Neural cell (in vitro differentiated cells): ENCODE measurements around the gene VSIG10L. TPM values are rescaled to one million over a fixed set of nuclear protein-coding genes. Genes with fewer than 3 reads are reported as not detected.

Experiments used
- H2AFZ ChIP-seq: fragments of 200-600, 300-800 bp; sonication (generic), shearing (Covaris generic); 2 replicates; pipeline ENCODE4 v1.6.0; 2014; ENCODE audit warnings: low read depth, mild to moderate bottlenecking, antibody characterized with exemption, low read length, moderate library complexity
- H3F3A ChIP-seq: fragments of 200-600 bp; shearing (Covaris generic); 2 replicates; pipeline ENCODE4 v1.6.1; 2016; ENCODE audit warnings: mild to moderate bottlenecking, moderate library complexity, mixed read lengths, antibody characterized with exemption, low read length; ENCODE audit not compliant: insufficient read depth, poor library complexity, severe bottlenecking
- H3K27ac ChIP-seq: fragments of 200-600, 300-800 bp; sonication (generic), shearing (Covaris generic); 2 replicates; pipeline ENCODE4 v1.5.1; 2014; ENCODE audit warnings: mild to moderate bottlenecking, low read length, moderate library complexity
- H3K27me3 ChIP-seq: fragments of 300-800, 200-600 bp; sonication (generic), shearing (Covaris generic); 2 replicates; pipeline ENCODE4 v1.6.0; 2014; ENCODE audit warnings: mild to moderate bottlenecking, low read depth, low read length, moderate library complexity; ENCODE audit not compliant: insufficient read depth
- H3K36me3 ChIP-seq: fragments of 300-800, 200-600 bp; sonication (generic), shearing (Covaris generic); 2 replicates; pipeline ENCODE4 v1.5.1; 2014; ENCODE audit warnings: mild to moderate bottlenecking, antibody characterized with exemption, low read length, moderate library complexity; ENCODE audit not compliant: insufficient read depth
- H3K4me2 ChIP-seq: fragments of 300-800, 200-600 bp; sonication (generic), shearing (Covaris generic); 2 replicates; pipeline ENCODE4 v1.6.0; 2014; ENCODE audit warnings: mild to moderate bottlenecking, low read length
- H3K4me3 ChIP-seq: fragments of 300-800, 200-600 bp; sonication (generic), shearing (Covaris generic); 2 replicates; pipeline ENCODE4 v1.5.1; 2014; ENCODE audit warnings: mild to moderate bottlenecking, low read length, moderate library complexity
- H3K79me2 ChIP-seq: fragments of 200-600 bp; shearing (Covaris generic); replicated peaks from 2 replicates; pipeline ENCODE4 v1.6.0; 2014; ENCODE audit warnings: mild to moderate bottlenecking, low read length, moderate library complexity; ENCODE audit not compliant: insufficient read depth
- H3K9ac ChIP-seq: fragments of 300-800, 200-600 bp; sonication (generic), shearing (Covaris generic); 2 replicates; pipeline ENCODE4 v1.6.1; 2016; ENCODE audit warnings: mild to moderate bottlenecking, low read length, mixed read lengths
- H3K9me2 ChIP-seq: fragments of 200-600 bp; shearing (Covaris generic); 2 replicates; pipeline ENCODE4 v1.6.1; 2016; ENCODE audit warnings: mild to moderate bottlenecking, low read length, mixed read lengths; ENCODE audit not compliant: insufficient read depth
- H3K9me3 ChIP-seq: fragments of 200-600, 300-800 bp; sonication (generic), shearing (Covaris generic); 2 replicates; pipeline ENCODE4 v1.6.1; 2016; ENCODE audit warnings: mild to moderate bottlenecking, mixed run types, low read length, moderate library complexity, mixed read lengths
- H4K20me1 ChIP-seq: fragments of 200-600 bp; shearing (Covaris generic); 2 replicates; pipeline ENCODE4 v1.6.1; 2016; ENCODE audit warnings: mild to moderate bottlenecking, mixed run types; ENCODE audit not compliant: insufficient read depth
- CTCF ChIP-seq: fragments of 450-650 bp; IDR thresholded peaks from 2 replicates; pipeline ENCODE4 v1.5.1; 2014; ENCODE audit warnings: antibody characterized with exemption, mild to moderate bottlenecking, moderate library complexity; ENCODE audit not compliant: poor library complexity, severe bottlenecking
- EP300 ChIP-seq: fragments of 450-650 bp; conservative IDR thresholded peaks from 2 replicates; pipeline ENCODE4 v1.6.1; 2014; ENCODE audit warnings: antibody characterized with exemption, mild to moderate bottlenecking, moderate library complexity; ENCODE audit not compliant: poor library complexity, severe bottlenecking
- EZH2 ChIP-seq: fragments of 200-600, 300-800 bp; shearing (Covaris generic), sonication (generic); IDR thresholded peaks from 2 replicates; pipeline ENCODE4 v1.6.1; 2014; ENCODE audit warnings: antibody characterized with exemption, low read length, borderline replicate concordance, mild to moderate bottlenecking; ENCODE audit not compliant: insufficient read depth, poor library complexity, severe bottlenecking
- MXI1 ChIP-seq: fragments of 450-650 bp; conservative IDR thresholded peaks from 2 replicates; pipeline ENCODE4 v1.6.1; 2014; ENCODE audit warnings: antibody characterized with exemption, mild to moderate bottlenecking; ENCODE audit not compliant: poor library complexity, severe bottlenecking
- POLR2AphosphoS5 ChIP-seq: IDR thresholded peaks from 2 replicates; pipeline ENCODE4 v1.6.1; 2012
- RAD21 ChIP-seq: fragments of 450-650 bp; conservative IDR thresholded peaks from 2 replicates; pipeline ENCODE4 v1.6.1; 2014; ENCODE audit warnings: antibody characterized with exemption, mild to moderate bottlenecking, moderate library complexity
- REST ChIP-seq: IDR thresholded peaks from 2 replicates; pipeline ENCODE4 v1.6.1; 2012; ENCODE audit warnings: borderline replicate concordance
- SMC3 ChIP-seq: fragments of 450-650 bp; conservative IDR thresholded peaks from 2 replicates; pipeline ENCODE4 v1.6.1; 2014; ENCODE audit warnings: antibody characterized with exemption, mild to moderate bottlenecking, moderate library complexity; ENCODE audit not compliant: poor library complexity
- TAF1 ChIP-seq: IDR thresholded peaks from 2 replicates; pipeline ENCODE4 v1.6.1; 2012; ENCODE audit warnings: low read depth
- polyA plus RNA-seq: library from polyadenylated mRNA; depleted of rRNA; stranded (reverse); fragments of >200 nt; gene quantifications from 2 replicates; pipeline ENCODE4 v1.2.3, GENCODE V29; 2014

The VSIG10L gene
- polyA plus RNA-seq, 1 donor from 2014 or later = 2.3 TPM

- H4K20me1 ChIP-seq = no peaks in the 10 kb centered on the region
- H3K4me2 ChIP-seq = peak overlapping the region; percentile 98
- no peaks in the 10 kb centered on the region for H3K36me3 ChIP-seq
- no peaks in the 10 kb centered on the region for H3K27me3 ChIP-seq
- peak overlapping the region; percentile 93 for H2AFZ ChIP-seq
- H3K27ac ChIP-seq = peak overlapping the region; percentile 66
- H3K79me2 ChIP-seq = no peaks in the 10 kb centered on the region
- TF ChIP-seq CTCF (no peak), TAF1 (peak; percentile 6), MXI1 (no peak), EZH2 (no peak), POLR2AphosphoS5 (peak; percentile 59), REST (no peak), RAD21 (no peak), SMC3 (no peak)
- H3K9ac ChIP-seq = peak overlapping the region; percentile 83
- H3F3A ChIP-seq = peaks cover 5% of the 10 kb centered on the region
- peak overlapping the region; percentile 85 for H3K4me3 ChIP-seq
- no peaks in the 10 kb centered on the region for H3K9me3 ChIP-seq
- no peaks in the 10 kb centered on the region for H3K9me2 ChIP-seq
Measured at GRCh38 chr19:51367255-51367564, 25.3 kb upstream of the VSIG10L start.

DNA sequence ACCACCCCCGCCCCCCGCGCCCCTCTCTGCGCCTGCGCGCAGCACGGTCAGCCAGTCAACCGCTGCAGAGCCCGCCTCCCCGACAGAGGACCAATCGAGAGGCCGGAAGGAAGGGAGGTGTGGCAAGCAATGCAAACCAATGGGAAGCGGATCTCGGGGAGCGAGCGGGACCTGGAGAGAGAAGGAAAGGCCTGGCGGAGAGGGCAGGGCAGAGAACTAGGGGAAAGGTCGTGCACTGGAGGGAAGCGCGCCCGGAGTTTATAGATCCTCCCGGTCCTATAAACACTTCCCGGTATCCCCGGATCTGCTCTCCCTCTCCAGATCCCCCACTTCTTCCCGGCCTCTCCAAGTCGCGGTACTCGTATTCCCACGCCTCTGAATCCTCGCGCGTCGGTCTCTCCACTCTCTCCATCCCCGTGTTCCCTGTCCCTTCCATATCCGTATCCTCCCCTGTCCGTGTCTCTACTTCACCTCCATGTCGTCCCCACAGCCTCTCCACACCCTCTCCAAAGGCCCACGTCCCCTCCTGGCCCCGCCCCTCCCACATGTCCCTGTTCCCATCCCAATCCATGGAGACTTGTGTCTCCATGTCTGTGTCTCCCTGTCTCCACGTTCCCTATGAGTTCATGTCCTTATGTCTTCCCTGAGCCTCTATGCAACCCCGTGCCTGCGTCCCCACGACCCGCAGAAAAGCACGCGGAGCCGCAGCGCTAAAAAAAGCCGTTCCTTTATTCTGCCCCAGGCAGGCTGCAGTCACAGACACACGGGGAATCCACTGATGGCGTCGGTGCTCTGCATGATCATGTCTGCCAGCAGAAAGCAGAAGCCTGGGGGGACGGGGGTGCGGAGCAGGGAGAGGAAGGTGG lies 24.7 kb upstream of the VSIG10L start:
- H3K4me3 ChIP-seq = peak overlapping the region; percentile 85
- H2AFZ ChIP-seq = peak overlapping the region; percentile 93
- no peaks in the 10 kb centered on the region for H3K27me3 ChIP-seq
- H3K36me3 ChIP-seq = no peaks in the 10 kb centered on the region
- peak overlapping the region; percentile 98 for H3K4me2 ChIP-seq
- H3K9me2 ChIP-seq = no peaks in the 10 kb centered on the region
- TF ChIP-seq TAF1 = no peak
- TF ChIP-seq EZH2 = no peak
- TF ChIP-seq MXI1 = peak; percentile 63
- TF ChIP-seq RAD21 = no peak
- no peak for TF ChIP-seq CTCF
- TF ChIP-seq EP300 = no peak
- TF ChIP-seq POLR2AphosphoS5 = peak; percentile 93
- no peak for TF ChIP-seq SMC3
- peak; percentile 20 for TF ChIP-seq REST
- H3K79me2 ChIP-seq = no peaks in the 10 kb centered on the region
- H4K20me1 ChIP-seq = no peaks in the 10 kb centered on the region
- H3F3A ChIP-seq = peaks cover 5% of the 10 kb centered on the region
- H3K27ac ChIP-seq = peak overlapping the region; percentile 66
- no peaks in the 10 kb centered on the region for H3K9me3 ChIP-seq
- H3K9ac ChIP-seq = peak overlapping the region; percentile 83
